AG04449 (cell line): Measurements from ENCODE around the gene EEPD1.

Experiments used
- CTCF ChIA-PET: fragments of 350-600 bp; formaldehyde crosslinking; extraction: SDS; loops from one replicate; lab custom pipeline; 2021; ENCODE audit warnings: antibody characterized with exemption; lab: Yijun Ruan, JAX
- POLR2A ChIA-PET: fragments of 400-600, 350-600 bp; formaldehyde crosslinking; extraction: SDS; loops from one replicate; lab custom pipeline; 2020; ENCODE audit warnings: antibody characterized with exemption, inconsistent platforms; lab: Yijun Ruan, JAX
- DNase-seq: peaks from one replicate; pipeline ENCODE4 v3.0.0-alpha.2; 2010; ENCODE audit warnings: low read depth, low spot score
- H3K4me3 ChIP-seq: 2 replicates; pipeline ENCODE4 v1.5.1; 2011; ENCODE audit warnings: low read depth, mild to moderate bottlenecking, control low read depth, low read length
- TF ChIP-seq, protein P1 (sequence below): IDR thresholded peaks from one replicate; pipeline ENCODE4 v1.5.1; 2011; ENCODE audit warnings: mild to moderate bottlenecking, moderate library complexity, low read length, control low read depth, inconsistent platforms; ENCODE audit not compliant: insufficient read depth; ENCODE audit errors: missing control alignments

The EEPD1 gene

DNA sequence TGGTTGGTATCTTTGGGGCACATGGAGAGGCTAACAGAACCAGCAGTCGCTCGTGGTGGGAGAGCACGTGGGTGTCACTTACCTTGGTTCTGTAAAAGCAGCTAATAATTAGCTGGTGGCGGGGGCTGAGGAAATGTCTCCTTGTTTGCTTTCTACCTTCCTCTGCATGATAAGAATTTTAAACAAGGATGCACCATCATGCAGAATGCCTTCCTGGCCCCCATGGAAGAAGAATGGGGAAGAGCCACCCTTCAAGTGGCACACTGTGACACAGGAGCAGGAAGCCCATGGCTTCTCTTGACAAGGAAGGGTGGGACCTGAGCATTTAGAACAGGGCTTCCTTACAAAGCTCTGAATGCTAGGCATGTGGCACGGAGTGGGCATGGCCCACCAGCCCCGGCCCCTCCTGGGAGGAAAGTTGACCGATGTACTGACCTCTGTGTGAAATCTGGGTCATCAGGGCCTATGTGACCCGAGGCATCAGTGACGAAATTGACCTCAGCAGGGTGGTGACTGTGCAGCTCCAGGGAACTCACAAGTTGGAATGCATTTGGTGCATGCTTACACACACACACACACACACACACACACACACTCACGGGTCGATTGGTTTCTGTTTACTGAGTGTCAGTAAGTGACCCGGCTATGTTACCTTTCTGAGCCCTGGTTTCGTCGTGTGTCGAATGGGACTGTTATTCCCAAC lies 119.7 kb downstream of the EEPD1 start:
- ChIA-PET CTCF (interaction anchor here (2.2 kb wide), 1 partner anchor 19 kb away, joined by 9 read pairs; no protein-coding TSS in a partner anchor), POLR2A (no interaction called here)

DNA sequence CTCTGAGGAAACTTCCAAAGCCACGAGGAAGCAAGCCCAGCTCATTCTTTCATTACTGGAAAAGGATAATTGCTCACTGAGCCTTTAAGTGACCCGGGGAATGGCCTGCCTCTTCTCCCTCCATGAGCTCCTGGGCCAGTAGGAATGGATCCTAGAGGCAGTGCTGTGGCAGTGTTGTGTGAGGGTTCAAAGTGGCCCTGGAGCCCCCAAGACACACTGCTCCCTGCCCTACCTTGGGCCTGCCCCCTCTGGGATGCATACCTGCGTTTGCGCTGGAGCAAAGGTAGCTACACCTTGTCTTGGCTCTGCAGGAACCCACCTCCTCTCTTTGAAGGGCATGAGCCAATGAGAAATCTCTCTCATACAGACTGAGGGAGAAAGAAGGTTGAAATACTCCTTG lies 120.8 kb downstream of the EEPD1 start:
- no peak for DNase-seq
- TF ChIP-seq, protein P1, sequence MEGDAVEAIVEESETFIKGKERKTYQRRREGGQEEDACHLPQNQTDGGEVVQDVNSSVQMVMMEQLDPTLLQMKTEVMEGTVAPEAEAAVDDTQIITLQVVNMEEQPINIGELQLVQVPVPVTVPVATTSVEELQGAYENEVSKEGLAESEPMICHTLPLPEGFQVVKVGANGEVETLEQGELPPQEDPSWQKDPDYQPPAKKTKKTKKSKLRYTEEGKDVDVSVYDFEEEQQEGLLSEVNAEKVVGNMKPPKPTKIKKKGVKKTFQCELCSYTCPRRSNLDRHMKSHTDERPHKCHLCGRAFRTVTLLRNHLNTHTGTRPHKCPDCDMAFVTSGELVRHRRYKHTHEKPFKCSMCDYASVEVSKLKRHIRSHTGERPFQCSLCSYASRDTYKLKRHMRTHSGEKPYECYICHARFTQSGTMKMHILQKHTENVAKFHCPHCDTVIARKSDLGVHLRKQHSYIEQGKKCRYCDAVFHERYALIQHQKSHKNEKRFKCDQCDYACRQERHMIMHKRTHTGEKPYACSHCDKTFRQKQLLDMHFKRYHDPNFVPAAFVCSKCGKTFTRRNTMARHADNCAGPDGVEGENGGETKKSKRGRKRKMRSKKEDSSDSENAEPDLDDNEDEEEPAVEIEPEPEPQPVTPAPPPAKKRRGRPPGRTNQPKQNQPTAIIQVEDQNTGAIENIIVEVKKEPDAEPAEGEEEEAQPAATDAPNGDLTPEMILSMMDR: no peak
- H3K4me3 ChIP-seq: no peak overlapping the region
- ChIA-PET CTCF (interaction anchor here (1.2 kb wide), 1 partner anchor 16 kb away, joined by 3 read pairs; no protein-coding TSS in a partner anchor), POLR2A (no interaction called here)

More for the DNA sequence above, 119.7 kb downstream of the EEPD1 start:
- TF ChIP-seq, protein P1: no peak
- no peak overlapping the region for H3K4me3 ChIP-seq
- no peak for DNase-seq

DNA sequence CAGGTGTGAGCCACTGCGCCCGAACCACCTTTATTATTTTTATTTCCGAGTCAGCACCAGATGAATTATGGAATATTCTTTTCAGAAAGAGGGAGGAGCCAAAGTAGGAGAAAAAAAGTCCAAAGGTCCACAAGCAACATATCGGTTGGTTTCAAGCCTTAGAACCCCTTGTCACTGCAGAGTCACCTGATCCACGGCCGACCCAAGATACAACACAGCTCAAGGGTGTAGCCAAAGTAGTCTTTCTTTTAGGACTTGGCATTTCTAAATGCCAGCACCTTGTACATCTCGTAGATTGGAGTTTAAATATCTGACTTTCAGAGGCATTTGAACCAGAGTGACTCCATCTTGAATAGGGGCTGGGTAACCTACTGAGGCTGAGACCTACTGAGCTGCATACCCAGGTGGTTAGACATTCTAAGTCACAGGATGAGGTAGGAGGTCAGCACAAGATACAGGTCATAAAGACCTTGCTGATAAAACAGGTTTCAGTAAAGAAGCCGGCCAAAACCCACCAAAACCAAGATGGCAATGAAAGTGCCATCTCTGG lies 122.8 kb downstream of the EEPD1 start:
- TF ChIP-seq, protein P1: no peak
- no peak for DNase-seq
- CTCF ChIA-PET: interaction anchor here (1.0 to 1.7 kb wide), 5 partner anchors 8 to 300 kb away, joined by 3 to 5 read pairs (median 4); no protein-coding TSS in a partner anchor
- H3K4me3 ChIP-seq: no peak overlapping the region
- POLR2A ChIA-PET: no interaction called here

DNA sequence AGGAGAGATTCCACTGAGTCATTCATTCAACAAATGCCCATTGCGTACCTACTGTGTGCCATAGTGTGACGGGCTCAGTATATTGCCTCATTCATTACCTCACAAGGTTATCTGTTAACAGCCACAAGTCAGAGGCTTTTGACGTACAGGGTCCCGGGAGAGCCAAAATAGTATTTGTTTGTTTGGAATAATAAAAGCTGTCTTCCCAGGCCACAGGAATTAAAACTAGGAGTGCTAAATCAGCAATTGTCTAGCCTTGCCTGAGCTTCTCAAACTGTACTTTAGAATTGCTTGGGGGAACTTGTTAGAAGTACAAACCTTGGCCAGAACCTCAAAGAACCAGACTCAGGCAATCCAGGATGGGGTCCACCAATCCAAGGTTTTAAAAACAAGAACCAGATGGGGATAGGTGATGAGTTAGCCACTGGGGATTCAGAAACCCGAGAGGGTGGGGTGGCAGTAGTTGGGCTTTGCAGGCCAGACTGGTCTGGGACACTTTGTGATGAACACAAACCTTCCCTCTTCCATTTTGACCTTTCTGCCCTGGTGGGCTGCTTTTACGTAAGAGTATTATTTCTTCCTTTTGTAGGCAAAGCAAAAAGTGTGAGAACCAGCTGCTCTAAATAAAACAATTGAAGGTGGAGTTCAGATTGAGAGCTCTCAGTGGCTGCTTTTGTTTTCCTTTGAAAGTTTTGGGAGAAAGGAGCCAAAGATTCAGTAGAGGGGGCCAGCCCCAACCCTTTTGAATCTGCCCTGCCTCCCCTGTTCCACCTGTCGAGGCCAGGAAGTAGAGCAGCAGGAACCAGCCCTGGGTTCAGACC lies 123.6 kb downstream of the EEPD1 start:
- no peak for DNase-seq
- CTCF ChIA-PET: interaction anchor here (1.0 to 2.3 kb wide), 8 partner anchors 9 to 300 kb away, joined by 3 to 9 read pairs (median 4); no protein-coding TSS in a partner anchor
- TF ChIP-seq, protein P1: no peak
- no peak overlapping the region for H3K4me3 ChIP-seq
- POLR2A ChIA-PET: no interaction called here

DNA sequence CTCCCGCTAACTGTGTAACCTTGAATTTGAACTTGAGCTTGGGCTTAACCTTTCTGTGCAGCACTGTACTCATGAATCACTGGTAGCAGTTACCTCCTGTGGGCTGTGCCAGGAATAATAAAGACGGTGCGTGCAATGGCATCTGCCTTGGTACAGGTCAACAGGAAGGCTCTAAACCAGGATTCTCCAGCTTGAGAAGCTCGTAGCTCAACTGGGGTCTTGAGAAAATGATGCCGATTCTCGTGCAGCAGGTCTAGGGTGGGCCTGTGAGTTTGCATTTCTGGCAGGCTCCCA lies 124.1 kb downstream of the EEPD1 start:
- H3K4me3 ChIP-seq: no peak overlapping the region
- ChIA-PET POLR2A (no interaction called here), CTCF (interaction anchor here (1.3 to 2.3 kb wide), 5 partner anchors 12 to 301 kb away, joined by 3 to 9 read pairs (median 5); no protein-coding TSS in a partner anchor)
- TF ChIP-seq, protein P1: no peak
- no peak for DNase-seq
